Keratinocyte (primary cell): ENCODE data around the gene SLC26A3. TPM values are rescaled to one million over a fixed set of nuclear protein-coding genes. Genes with fewer than 3 reads are reported as not detected.

ENCODE experiments used
- DNase-seq: peaks from one replicate; pipeline ENCODE4 v3.0.0-alpha.2; 2011; ENCODE audit warnings: low read depth, missing footprints, low spot score
- FAIRE-seq: peaks from 2 replicates; lab custom pipeline; 2011; peaks lifted over from hg19 to GRCh38; lab: Jason Lieb, UNC
- H2AFZ ChIP-seq: 2 replicates; pipeline ENCODE4 v1.6.0; 2012; ENCODE audit warnings: low read length, control low read depth, inconsistent platforms; ENCODE audit not compliant: control insufficient read depth
- H3K27ac ChIP-seq: 2 replicates; pipeline ENCODE4 v1.5.1; 2011; ENCODE audit warnings: low read length; ENCODE audit not compliant: control insufficient read depth, insufficient read depth
- H3K27me3 ChIP-seq: 3 replicates; pipeline ENCODE4 v1.6.0; 2011; ENCODE audit warnings: low read length; ENCODE audit not compliant: control insufficient read depth, insufficient read depth; ENCODE audit errors: extremely low read depth
- H3K36me3 ChIP-seq, 2 experiments: 2 replicates in 1 of 2; 3 replicates in 1 of 2; pipeline ENCODE4 v1.5.1; 2011; ENCODE audit warnings: low read length in 2 of 2, mild to moderate bottlenecking in 1 of 2; ENCODE audit not compliant: control insufficient read depth in 2 of 2, insufficient read depth in 2 of 2; ENCODE audit errors: extremely low read depth in 1 of 2
- H3K4me1 ChIP-seq: 3 replicates; pipeline ENCODE4 v1.5.1; 2011; ENCODE audit warnings: low read length; ENCODE audit not compliant: control insufficient read depth, insufficient read depth; ENCODE audit errors: extremely low read depth
- H3K4me2 ChIP-seq: 3 replicates; pipeline ENCODE4 v1.6.0; 2011; ENCODE audit warnings: low read depth, low read length; ENCODE audit not compliant: control insufficient read depth, insufficient read depth; ENCODE audit errors: extremely low read depth
- H3K4me3 ChIP-seq, 3 experiments: fragments of 200-600 bp in 1 of 3; sonication (generic) in 1 of 3; 2 replicates in 2 of 3; 3 replicates in 1 of 3; pipeline ENCODE4 v1.5.1; 2011 to 2016; ENCODE audit warnings: low read length in 3 of 3, mild to moderate bottlenecking in 3 of 3, control low read depth in 2 of 3, inconsistent platforms in 1 of 3, low read depth in 1 of 3, mixed read lengths in 1 of 3, mixed run types in 1 of 3, moderate library complexity in 1 of 3; ENCODE audit not compliant: control insufficient read depth in 2 of 3, insufficient read depth in 2 of 3; ENCODE audit errors: extremely low read depth in 1 of 3
- H3K79me2 ChIP-seq: 2 replicates; pipeline ENCODE4 v1.6.0; 2012; ENCODE audit warnings: low read length; ENCODE audit not compliant: control insufficient read depth, insufficient read depth
- H3K9ac ChIP-seq: 3 replicates; pipeline ENCODE4 v1.6.0; 2011; ENCODE audit warnings: low read length; ENCODE audit not compliant: control insufficient read depth, insufficient read depth; ENCODE audit errors: extremely low read depth
- H3K9me1 ChIP-seq: 3 replicates; pipeline ENCODE4 v1.6.0; 2011; ENCODE audit warnings: low read length; ENCODE audit not compliant: control insufficient read depth, insufficient read depth; ENCODE audit errors: extremely low read depth
- H3K9me3 ChIP-seq: 2 replicates; pipeline ENCODE4 v1.5.1; 2012; ENCODE audit warnings: low read depth, low read length; ENCODE audit not compliant: control insufficient read depth
- H4K20me1 ChIP-seq: 3 replicates; pipeline ENCODE4 v1.6.0; 2011; ENCODE audit warnings: low read length; ENCODE audit not compliant: control insufficient read depth, insufficient read depth; ENCODE audit errors: extremely low read depth
- CTCF ChIP-seq, 3 experiments: IDR thresholded peaks in 1 of 3; conservative IDR thresholded peaks in 1 of 3; optimal IDR thresholded peaks in 1 of 3; 2 replicates in 2 of 3; 3 replicates in 1 of 3; pipeline versions ENCODE3 to v1.5.1; 2011; ENCODE audit warnings: low read length in 3 of 3, mild to moderate bottlenecking in 3 of 3, moderate library complexity in 2 of 3, control low read depth in 1 of 3, inconsistent platforms in 1 of 3; ENCODE audit not compliant: insufficient read depth in 2 of 3; ENCODE audit errors: extremely low read depth in 1 of 3
- EZH2 ChIP-seq: IDR thresholded peaks from one replicate; pipeline ENCODE4 v1.6.1; 2012; ENCODE audit warnings: inconsistent platforms, mild to moderate bottlenecking, low read length, moderate library complexity
- dilution Hi-C: fragments of 300-500 bp; cut with MboI; formaldehyde crosslinking; loops from one replicate; pipeline ENCODE4 v1.7.0; 2020; ENCODE audit warnings: low sequenced_read_pairs; ENCODE audit not compliant: extremely low pct_ligation_motif_present
- polyA plus RNA-seq, 5 experiments: library from polyadenylated mRNA; depleted of rRNA in 3 of 5; stranded (reverse) in 3 of 5; stranded (forward) in 1 of 5; unstranded in 1 of 5; fragments of >200 nt; gene quantifications; 1 replicate in 1 of 5; 2 replicates in 3 of 5; 3 replicates in 1 of 5; pipeline versions ENCODE4 v1.2.1 to v1.2.3, GENCODE V29; 2011 to 2012; ENCODE audit warnings: missing spikeins in 2 of 5, low read depth in 1 of 5, low replicate concordance in 1 of 5

SLC26A3 gene
- polyA plus RNA-seq, 1 donor (not counting 4 experiments of a cell fraction or from before 2014, with no cell fraction given): not detected

DNA sequence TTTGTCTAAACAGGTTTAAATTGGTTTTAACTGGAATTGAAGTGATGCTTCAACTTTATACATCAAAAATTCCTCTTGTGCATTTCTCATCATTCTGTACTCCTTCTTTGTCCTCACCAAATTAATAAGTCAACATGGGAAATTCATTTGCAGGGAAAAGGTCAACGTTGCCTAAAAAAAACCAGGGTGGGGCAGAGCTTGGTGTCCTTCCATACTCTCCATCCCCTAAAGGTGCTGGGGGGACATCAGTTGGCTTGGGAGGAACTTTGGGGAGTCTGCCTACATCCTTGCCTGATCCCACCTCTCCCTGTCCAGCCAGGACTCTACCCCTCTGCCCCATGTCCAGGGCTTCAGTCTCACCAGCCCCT lies 34.1 kb upstream of the SLC26A3 start:
- Histone ChIP-seq H3K9ac (no peak overlapping the region), H4K20me1 (no peaks in the 10 kb centered on the region), H3K27ac (no peak overlapping the region), H3K9me1 (no peaks in the 10 kb centered on the region), H3K4me1 (no peaks in the 10 kb centered on the region), H3K79me2 (no peaks in the 10 kb centered on the region), H3K36me3 (no peaks in the 10 kb centered on the region), H3K9me3 (no peaks in the 10 kb centered on the region), H3K4me3 (no peak overlapping the region), H3K4me2 (no peak overlapping the region), H2AFZ (no peak overlapping the region), H3K27me3 (peaks cover 3% of the 10 kb centered on the region)
- TF ChIP-seq CTCF (optimal IDR thresholded peaks at IDR 0.05 in 1 of 3, IDR thresholded peaks at IDR 0.05 in 1 of 3, conservative IDR thresholded peaks at IDR 0.05 in 1 of 3; ENCODE audit: extremely low read depth in 1 of 3, insufficient read depth in 2 of 3, low read length in 3 of 3) (no peak), EZH2 (no peak)
- dilution Hi-C loops: no loop called here
- no peak for DNase-seq
- no peak for FAIRE-seq

DNA sequence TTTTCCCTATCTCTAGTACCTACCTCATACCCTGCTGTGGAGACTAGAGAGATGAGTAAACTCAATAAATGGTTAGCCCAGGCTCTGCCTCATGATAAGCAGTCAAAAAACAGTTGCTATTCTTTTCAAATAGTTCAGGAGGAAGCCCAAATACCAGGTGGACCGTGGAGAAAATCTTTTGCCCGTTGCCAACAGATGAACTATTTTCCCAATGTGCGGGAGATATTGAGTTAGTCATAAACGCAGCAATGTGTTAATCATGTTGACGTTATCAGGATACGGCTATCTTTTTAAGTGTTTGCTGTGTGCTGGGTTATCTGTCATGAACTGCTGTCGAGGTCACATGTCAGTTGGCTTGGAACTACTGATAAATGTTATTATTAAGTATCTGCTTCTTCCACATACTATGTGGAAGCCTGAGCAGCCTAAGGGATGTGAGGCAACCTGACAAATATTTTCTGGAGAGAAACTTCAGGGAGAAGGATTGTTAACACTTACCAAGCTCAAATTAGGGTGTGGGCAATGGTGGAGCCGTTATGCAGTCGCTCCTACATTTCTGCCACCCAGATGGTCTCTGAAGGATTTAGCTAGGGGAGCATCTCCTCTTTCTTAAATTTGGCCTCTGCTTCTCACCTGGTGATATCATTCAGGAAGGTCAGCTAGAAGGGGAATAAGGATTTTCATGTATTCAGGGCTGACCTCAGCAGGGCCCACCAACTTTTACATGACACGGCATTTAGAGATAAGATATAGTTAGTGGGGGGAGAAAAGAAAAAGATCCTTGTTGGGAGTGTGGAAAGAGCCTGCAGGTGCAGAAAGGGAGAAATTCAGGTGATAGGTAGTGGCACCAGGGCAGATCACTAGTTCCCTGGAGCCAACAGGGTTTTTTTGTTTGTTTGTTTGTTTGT lies 33.5 kb upstream of the SLC26A3 start:
- Histone ChIP-seq H3K4me1 (no peaks in the 10 kb centered on the region), H3K27me3 (peaks cover 3% of the 10 kb centered on the region), H3K9ac (no peak overlapping the region), H2AFZ (no peak overlapping the region), H3K9me1 (no peaks in the 10 kb centered on the region), H4K20me1 (no peaks in the 10 kb centered on the region), H3K36me3 (no peaks in the 10 kb centered on the region), H3K79me2 (no peaks in the 10 kb centered on the region), H3K27ac (no peak overlapping the region), H3K4me3 (no peak overlapping the region), H3K9me3 (no peaks in the 10 kb centered on the region), H3K4me2 (no peak overlapping the region)
- TF ChIP-seq EZH2 (no peak), CTCF (optimal IDR thresholded peaks at IDR 0.05 in 1 of 3, IDR thresholded peaks at IDR 0.05 in 1 of 3, conservative IDR thresholded peaks at IDR 0.05 in 1 of 3; ENCODE audit: extremely low read depth in 1 of 3, insufficient read depth in 2 of 3, low read length in 3 of 3) (no peak)
- FAIRE-seq (peak; percentile 69), DNase-seq (peak; percentile 2)
- dilution Hi-C loops: no loop called here
